Measurements from ENCODE around the gene TAF11.
"Not testable (repeated sequence)": the region's sequence is repeated elsewhere in the genome, so short reads cannot be mapped to it uniquely, and the experiment has no call there.

Gene TAF11

DNA sequence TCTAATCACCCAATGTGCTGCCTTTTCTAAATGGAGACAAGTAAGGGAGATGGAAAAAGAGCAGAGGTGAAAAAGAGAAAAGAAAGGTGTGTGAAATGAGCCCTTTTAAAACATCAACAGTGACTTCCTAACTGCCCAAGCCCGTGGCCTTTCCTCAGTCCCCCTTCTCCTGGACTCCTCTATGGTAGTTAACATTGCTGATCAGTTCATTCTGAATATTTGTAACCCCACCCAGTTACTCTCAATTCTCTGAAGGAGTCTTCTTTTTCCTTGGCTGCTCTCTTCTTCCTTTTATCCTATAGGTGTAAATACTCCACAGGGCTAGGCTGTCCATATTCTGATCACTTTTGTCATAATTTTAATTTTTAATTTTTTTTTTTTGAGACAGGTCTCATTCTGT lies 27.1 kb downstream of the TAF11 start:
- no peak for DNase-seq

- DNase-seq: no peak
These were observed 27.9 kb downstream of the TAF11 start for GRCh38 chr6:34859951-34860350.

GRCh38 chr6:34858681-34859080 lies 29.2 kb downstream of the TAF11 start:
- DNase-seq: no peak

DNA sequence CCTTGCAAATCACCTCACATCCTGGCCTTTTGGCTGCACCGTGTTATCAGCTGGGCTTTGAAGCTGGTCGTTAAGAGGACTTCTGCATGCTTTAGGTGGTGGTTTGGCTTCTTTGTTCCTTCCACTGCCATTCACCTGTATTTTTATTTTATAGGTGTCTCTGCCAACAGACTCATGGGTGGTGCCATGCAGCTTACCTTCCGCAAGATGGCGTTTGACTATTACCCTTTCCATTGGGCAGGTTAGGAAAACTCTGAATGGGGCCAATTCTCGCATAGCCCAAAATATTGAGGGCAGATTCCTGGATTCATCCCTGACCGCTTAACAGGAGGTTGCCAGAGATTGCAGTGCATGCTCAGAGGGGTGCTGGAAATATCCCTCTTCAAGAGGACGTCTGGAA lies 32.4 kb downstream of the TAF11 start:
- DNase-seq: no peak

DNA sequence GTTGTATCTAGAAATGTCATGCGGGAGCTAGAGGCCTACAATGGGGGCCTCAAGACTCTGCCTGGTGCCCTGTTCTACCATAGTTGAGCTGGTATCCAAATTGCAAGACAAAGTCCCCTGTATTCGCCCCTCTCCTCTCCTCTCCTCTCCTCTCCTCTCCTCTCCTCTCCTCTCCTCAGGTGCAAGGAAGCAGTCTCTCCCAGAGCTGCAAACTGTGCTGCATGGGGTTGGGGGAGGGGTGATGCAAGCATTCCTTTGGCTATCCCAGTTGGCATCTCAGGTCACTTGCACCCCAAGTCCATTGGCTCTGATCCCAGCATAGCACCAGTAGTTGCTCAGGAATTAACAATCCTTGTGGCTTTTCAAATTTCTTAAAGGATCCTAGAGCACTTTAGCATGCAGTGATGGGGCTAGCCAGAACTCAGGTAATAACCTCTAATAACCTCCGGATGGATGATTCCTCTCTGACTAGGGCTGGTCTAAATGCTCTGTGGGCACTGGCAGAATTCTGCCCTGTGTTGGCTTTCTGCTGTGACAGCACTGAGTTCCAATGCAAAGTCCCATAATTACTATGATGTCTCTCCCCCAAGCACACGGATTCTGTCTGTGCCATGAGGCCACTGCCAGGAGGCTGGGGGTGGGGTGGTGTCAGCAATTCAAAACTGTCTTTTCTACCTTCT lies 35.3 kb downstream of the TAF11 start:
- DNase-seq: no peak

- DNase-seq: no peak
These were observed 36.5 kb downstream of the TAF11 start for GRCh38 chr6:34851361-34851760.

GRCh38 chr6:34849066-34849465 lies 38.8 kb downstream of the TAF11 start:
- DNase-seq: not testable (repeated sequence)

DNA sequence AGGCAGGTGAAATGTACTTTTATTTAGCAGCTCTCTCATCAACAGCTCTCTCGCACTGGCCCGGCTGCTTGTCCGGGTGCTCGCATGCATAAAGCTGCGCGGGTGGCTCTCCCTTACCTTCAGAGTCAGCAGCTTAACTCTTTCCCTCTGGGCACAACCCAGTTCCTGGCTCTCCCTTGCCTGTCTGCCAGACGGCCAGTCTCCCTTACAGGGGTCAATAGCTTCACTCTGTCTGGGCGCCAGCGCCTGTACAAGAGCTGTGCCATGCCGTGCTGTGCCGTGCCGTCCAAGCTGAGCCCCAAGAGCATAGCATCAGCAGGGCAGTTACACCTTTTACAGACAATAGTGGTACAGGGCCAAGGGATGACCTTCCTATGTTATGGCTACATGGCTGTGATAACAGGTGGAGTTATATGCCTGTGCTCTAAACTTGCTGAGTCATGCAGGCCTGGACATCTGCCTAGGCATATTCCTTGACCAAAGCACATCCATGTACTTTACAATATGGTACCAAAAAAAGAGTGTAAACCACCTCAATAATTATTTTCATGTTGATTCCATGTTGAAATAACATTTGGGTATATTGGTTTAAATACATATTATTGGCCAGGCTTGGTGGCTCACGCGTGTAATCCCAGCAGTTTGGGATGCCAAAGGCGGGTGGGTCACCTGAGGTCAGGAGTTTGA lies 48.0 kb downstream of the TAF11 start:
- no peak for DNase-seq

DNA sequence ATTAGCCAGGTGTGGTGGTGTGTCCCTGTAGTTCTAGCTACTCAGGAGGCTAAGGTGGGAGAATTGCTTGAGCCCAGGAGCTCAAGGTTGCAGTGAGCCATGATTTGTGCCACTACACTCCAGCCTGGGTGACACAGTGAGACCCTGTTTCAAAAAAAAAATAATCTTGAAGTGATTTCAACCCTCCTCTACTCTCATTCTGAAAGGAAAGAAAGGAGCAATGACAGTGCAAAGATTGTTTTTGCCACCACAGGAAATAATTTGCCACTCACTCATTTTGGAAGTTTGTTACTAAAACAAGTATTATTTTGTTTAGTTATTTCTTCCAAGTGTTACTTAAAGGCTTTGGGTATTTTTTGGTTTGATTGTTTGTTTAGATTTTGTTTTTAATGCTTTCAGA lies 50.3 kb downstream of the TAF11 start:
- DNase-seq: no peak

DNA sequence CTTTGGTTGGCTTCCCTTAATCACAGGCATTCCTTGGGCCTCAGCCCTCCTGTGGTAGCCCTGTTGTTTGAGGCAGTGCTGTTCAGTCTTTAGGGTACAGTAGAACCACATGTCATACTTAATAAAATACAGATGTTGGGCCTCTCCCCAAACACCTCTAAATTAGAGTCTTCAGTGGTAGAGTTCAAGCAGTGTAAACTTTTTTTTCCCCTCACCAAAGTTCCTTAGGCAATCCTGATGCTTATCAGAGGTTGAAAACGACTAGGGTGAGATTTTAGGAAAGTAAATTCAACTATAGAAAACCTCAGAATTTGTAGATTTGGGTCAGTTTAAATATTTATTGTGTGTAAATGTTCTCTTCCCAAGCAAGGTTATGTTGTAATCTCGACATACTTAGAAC lies 51.4 kb downstream of the TAF11 start:
- no peak for DNase-seq

DNA sequence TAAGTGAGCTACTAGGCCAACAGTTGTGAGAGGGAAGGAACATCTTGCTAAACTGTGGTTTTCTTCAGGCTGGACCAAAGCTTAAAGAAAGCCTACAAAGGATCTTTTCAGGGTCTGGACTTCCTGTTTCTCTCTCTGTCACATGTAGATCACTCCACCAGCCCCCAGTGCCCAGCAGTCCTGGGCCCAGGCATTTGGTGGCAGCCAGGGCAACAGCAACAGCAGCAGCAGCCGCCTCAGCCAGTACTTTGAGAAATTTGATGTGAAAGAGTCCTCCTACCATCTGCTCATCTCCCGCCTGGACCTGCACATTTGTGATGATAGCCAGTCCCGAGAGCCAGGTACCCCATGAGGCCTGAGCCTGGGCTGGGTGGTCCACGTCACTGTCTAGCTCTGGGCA lies 51.8 kb downstream of the TAF11 start:
- no peak for DNase-seq

DNA sequence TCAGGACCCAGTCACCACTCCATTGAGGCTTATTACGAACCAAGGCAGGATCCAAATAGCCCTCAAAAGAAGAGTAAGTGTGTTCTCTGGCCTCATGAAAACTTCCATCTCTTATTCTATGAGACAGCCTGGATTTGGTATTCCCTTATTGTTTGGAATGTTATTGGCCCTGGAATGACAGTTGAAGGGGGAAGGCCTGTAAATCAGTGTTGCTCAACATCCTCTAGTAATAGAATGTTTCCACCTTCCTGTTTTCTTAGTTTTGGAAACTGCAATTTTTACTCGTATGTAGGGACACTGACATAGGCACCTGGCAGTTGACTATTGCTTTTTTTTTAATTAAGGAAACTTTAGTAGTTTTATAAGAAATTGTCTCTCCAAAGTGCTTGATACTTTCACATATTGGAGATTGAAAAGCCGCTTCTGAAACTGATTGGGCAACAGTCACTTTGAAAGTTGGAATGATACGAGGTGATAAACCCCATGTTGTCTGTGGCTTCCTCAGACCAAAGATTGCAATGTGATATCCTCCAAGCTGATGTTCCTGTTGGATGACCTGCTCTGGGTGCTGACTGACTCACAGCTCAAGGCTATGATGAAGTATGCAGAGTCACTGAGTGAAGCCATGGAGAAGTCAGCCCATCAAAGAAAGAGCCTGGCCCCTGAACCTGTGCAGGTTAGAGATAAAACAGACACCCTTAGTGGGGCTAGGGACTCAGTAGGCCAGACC lies 52.9 kb downstream of the TAF11 start:
- DNase-seq: peak; percentile 35

DNA sequence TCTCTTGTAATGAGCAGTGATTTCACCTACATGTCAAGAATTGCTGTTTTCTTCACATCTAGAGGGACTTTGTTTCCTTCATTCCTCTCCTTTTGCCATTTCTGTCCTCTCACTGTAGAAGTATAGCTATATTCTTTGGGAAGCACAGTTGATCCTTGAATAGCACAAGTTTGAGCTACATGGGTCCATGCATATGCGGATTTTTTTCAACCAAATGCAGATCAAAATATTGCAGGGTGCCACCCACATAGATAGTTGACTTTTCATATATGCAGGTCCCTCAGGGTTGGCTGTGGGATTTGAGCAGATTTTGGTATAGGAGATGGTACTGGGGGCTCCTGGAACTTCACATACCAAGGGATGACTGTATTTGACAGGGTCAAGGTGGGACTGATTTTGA lies 54.9 kb downstream of the TAF11 start:
- no peak for DNase-seq

- no peak for DNase-seq
These were observed 58.7 kb downstream of the TAF11 start for GRCh38 chr6:34829137-34829536.
